ENCODE data around the gene TEX11. TPM values are rescaled to one million over a fixed set of nuclear protein-coding genes. Genes with fewer than 3 reads are reported as not detected.

The TEX11 gene
- total RNA-seq, 4 donors from 2014 or later = not detected

DNA sequence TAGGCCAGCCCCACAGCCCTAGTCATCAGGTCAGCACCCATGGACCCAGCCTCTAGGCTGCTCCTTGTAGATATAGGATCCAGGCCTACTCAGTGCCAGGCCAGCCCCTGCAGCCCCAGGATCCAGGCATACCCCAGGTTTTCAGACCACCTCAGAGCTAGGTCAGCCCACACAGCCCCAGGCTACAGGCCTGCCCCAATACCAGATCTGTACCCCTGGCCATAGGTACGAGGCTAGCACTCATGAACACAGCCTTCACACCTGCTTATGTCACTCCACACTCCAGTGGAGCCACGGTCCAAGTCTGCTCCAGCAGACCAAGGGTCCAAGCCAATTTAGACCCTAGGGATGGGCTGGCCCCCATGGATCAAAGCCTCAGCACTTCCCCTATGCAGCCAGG, 272.8 kb downstream of the TEX11 start:
- TF ChIP-seq CTCF (IDR thresholded peaks at IDR 0.05) (no peak), POLR2A (IDR thresholded peaks at IDR 0.05) (no peak), EP300 (IDR thresholded peaks at IDR 0.05) (no peak)
- H3K4me1 ChIP-seq = no peaks in the 10 kb centered on the region
- DNase-seq (ENCODE audit: low spot score in 2 of 2) = no peak
- H3K4me3 ChIP-seq = no peak overlapping the region
- no peaks in the 10 kb centered on the region for H3K9me3 ChIP-seq
- 72% methylated on average over 2 of the region's 2 CpGs; no CpG with 5 or more reads in 1 of the 2 donors for WGBS, 2 donors
- H3K27me3 ChIP-seq = no peaks in the 10 kb centered on the region
- no peak overlapping the region for H3K27ac ChIP-seq
- H3K36me3 ChIP-seq = no peaks in the 10 kb centered on the region

- Histone ChIP-seq H3K9me3 (no peaks in the 10 kb centered on the region), H3K4me1 (no peaks in the 10 kb centered on the region), H3K27me3 (peaks cover 0 to 4% of the 10 kb centered on the region in 2 donors), H3K27ac (no peak overlapping the region), H3K36me3 (no peaks in the 10 kb centered on the region), H3K4me3 (no peak overlapping the region)
- no peak for TF ChIP-seq EP300 (IDR thresholded peaks at IDR 0.05)
- no peak for TF ChIP-seq CTCF (IDR thresholded peaks at IDR 0.05)
- TF ChIP-seq POLR2A (IDR thresholded peaks at IDR 0.05) = no peak
- no peak for DNase-seq (ENCODE audit: low spot score in 2 of 2)
- WGBS, 2 donors = 71 to 83% methylated on average over 3 to 4 of the region's 4 CpGs
These were observed 273.3 kb downstream of the TEX11 start for GRCh38 chrX:70635227-70635626.

DNA sequence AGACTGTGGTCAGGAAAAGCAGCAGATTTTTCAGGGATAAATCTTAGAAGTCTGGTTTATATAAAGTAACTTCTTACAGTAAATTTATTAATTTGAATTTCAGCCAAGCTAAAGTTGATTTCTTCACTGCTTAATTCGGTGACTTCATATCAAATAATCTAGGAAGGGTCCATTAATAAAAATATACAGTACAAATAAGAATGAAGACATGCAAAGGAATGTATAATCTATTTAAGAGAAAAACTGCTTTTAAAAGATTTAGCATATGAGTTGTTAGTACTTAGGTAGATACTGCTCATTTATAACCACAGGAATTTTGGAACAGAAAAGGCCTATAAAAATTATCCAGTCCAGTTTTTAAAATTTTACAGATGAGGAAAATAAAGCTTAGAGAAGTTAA, 286.8 kb downstream of the TEX11 start:
- no peak for DNase-seq (ENCODE audit: low spot score in 2 of 2)
- Histone ChIP-seq H3K27me3 (peaks cover 0 to 10% of the 10 kb centered on the region in 2 donors), H3K27ac (no peak overlapping the region), H3K36me3 (no peaks in the 10 kb centered on the region), H3K4me3 (no peak overlapping the region), H3K4me1 (no peaks in the 10 kb centered on the region), H3K9me3 (no peaks in the 10 kb centered on the region)
- TF ChIP-seq POLR2A (IDR thresholded peaks at IDR 0.05) (no peak), CTCF (IDR thresholded peaks at IDR 0.05) (no peak), EP300 (IDR thresholded peaks at IDR 0.05) (no peak)
- WGBS, 2 donors = 55 to 70% methylated on average over 1 of the region's 1 CpG

DNA sequence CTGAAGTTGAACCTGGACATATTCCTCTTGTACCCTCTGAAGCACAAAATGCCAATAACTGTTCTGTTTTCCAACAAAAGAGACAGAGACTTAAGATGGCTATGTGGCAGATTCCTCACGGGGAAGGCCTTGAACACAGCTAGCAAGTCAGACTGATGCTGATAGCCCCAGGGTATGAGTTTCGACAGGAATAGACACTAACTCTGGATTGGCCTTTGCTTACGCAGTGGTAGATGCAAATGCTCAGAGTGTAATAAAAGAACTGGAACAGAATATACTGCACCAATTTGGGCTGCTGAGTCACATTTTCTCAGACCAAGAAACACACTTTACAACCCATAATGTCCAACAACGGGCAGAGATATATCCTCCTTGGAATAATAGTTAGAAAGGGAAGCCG, 290.0 kb downstream of the TEX11 start:
- TF ChIP-seq CTCF (IDR thresholded peaks at IDR 0.05) (no peak), POLR2A (IDR thresholded peaks at IDR 0.05) (no peak), EP300 (IDR thresholded peaks at IDR 0.05) (no peak)

GRCh38 chrX:70613295-70613694, 295.2 kb downstream of the TEX11 start:
- TF ChIP-seq EP300 (IDR thresholded peaks at IDR 0.05) = no peak
- no peak for TF ChIP-seq CTCF (IDR thresholded peaks at IDR 0.05)
- no peak for TF ChIP-seq POLR2A (IDR thresholded peaks at IDR 0.05)
- H3K9me3 ChIP-seq = no peaks in the 10 kb centered on the region
- H3K36me3 ChIP-seq = no peaks in the 10 kb centered on the region
- 77 to 90% methylated on average over 2 to 5 of the region's 5 CpGs for WGBS, 2 donors
- H3K4me1 ChIP-seq = no peaks in the 10 kb centered on the region
- peaks cover 0 to 7% of the 10 kb centered on the region in 2 donors for H3K27me3 ChIP-seq
- DNase-seq (ENCODE audit: low spot score in 2 of 2) = no peak
- no peak overlapping the region for H3K27ac ChIP-seq
- no peak overlapping the region for H3K4me3 ChIP-seq

More for the DNA sequence above, 290.0 kb downstream of the TEX11 start:
- WGBS, 2 donors = 73 to 81% methylated on average over 5 of the region's 5 CpGs
- Histone ChIP-seq H3K4me3 (no peak overlapping the region), H3K4me1 (no peaks in the 10 kb centered on the region), H3K27ac (no peak overlapping the region), H3K9me3 (no peaks in the 10 kb centered on the region), H3K36me3 (no peaks in the 10 kb centered on the region), H3K27me3 (no peaks in the 10 kb centered on the region)
- no peak for DNase-seq (ENCODE audit: low spot score in 2 of 2)
